Measurements from ENCODE around the gene DGAT2.

DGAT2 gene

DNA sequence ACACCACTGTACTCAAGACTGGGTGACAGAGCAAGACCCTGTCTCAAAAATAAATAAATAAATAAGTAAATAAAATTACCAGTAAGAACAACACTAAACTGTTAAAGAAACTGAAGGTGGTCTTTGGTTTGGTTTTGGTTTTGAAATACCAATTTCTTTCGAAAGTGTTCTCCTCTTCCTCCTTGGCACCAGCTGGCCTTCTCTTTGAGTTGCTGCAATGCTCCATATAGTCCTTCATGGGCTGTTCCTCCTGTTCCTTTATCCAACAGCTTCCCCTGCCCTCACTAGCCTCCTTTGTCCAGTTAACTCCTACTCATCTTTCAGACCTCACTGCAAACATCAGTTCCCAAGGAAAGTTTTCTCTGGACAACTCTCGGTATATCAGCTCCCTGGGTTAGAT, 41.4 kb downstream of the DGAT2 start:
- TF ChIP-seq ZBTB7A (IDR thresholded peaks at IDR 0.05; ENCODE audit: low read depth) (no peak), FOXM1 (IDR thresholded peaks at IDR 0.05; ENCODE audit: borderline replicate concordance, low read depth) (no peak), CREB1 (IDR thresholded peaks at IDR 0.05; ENCODE audit: low read depth) (no peak)

DNA sequence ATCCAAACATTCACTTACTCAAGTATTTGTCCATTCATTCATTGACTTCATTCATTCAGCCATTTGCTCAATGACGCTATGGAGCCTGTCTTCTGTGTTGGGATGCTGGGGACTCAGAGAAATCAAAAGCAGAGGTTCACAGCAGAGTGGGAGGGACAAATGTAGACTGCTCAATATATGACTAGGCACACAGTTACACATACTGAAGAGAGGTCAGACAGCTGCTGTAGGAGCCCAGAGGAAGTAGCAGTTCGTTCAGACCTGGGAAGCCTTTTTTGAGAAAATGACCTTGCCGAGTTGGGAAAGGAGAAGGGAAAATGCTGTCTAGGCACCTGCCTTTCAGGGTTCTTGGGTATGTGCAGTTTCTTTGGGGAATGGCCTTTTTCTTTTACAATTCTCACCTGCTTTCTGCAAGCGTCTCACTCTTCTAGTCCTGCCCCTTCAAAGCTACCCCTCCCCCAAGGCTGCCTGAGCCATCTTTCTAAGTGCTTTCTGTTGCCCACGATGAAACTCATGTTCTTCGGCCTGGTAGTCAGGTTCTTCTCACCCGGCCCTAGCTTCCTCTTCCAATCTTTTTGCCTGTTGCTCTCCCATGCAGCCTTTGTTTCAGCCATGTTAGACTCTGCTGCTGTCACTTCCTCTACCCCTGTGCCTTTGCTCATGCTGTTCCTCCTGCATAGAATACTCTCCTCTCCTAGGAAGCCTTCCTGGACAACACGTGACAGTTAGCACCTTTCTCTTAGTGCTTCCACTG, 42.2 kb downstream of the DGAT2 start:
- TF ChIP-seq NFIC (IDR thresholded peaks at IDR 0.05) (no peak), RAD21 (IDR thresholded peaks at IDR 0.05; ENCODE audit: low read depth) (no peak), TCF12 (IDR thresholded peaks at IDR 0.05; ENCODE audit: low read depth) (no peak), FOXM1 (IDR thresholded peaks at IDR 0.05; ENCODE audit: borderline replicate concordance, low read depth) (no peak), EP300 (IDR thresholded peaks at IDR 0.05; ENCODE audit: borderline replicate concordance) (no peak), CREB1 (IDR thresholded peaks at IDR 0.05; ENCODE audit: low read depth) (no peak), CEBPB (IDR thresholded peaks at IDR 0.05) (no peak), YY1 (IDR thresholded peaks at IDR 0.05; ENCODE audit: low read depth) (no peak), ZBTB7A (IDR thresholded peaks at IDR 0.05; ENCODE audit: low read depth) (no peak), TEAD4 (IDR thresholded peaks at IDR 0.05) (no peak), EGR1 (IDR thresholded peaks at IDR 0.05) (no peak), TAF1 (IDR thresholded peaks at IDR 0.05; ENCODE audit: low read depth) (no peak)
- TF ChIP-seq, protein P1, sequence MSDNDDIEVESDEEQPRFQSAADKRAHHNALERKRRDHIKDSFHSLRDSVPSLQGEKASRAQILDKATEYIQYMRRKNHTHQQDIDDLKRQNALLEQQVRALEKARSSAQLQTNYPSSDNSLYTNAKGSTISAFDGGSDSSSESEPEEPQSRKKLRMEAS (IDR thresholded peaks at IDR 0.05), result no peak
- TF ChIP-seq, protein P2, sequence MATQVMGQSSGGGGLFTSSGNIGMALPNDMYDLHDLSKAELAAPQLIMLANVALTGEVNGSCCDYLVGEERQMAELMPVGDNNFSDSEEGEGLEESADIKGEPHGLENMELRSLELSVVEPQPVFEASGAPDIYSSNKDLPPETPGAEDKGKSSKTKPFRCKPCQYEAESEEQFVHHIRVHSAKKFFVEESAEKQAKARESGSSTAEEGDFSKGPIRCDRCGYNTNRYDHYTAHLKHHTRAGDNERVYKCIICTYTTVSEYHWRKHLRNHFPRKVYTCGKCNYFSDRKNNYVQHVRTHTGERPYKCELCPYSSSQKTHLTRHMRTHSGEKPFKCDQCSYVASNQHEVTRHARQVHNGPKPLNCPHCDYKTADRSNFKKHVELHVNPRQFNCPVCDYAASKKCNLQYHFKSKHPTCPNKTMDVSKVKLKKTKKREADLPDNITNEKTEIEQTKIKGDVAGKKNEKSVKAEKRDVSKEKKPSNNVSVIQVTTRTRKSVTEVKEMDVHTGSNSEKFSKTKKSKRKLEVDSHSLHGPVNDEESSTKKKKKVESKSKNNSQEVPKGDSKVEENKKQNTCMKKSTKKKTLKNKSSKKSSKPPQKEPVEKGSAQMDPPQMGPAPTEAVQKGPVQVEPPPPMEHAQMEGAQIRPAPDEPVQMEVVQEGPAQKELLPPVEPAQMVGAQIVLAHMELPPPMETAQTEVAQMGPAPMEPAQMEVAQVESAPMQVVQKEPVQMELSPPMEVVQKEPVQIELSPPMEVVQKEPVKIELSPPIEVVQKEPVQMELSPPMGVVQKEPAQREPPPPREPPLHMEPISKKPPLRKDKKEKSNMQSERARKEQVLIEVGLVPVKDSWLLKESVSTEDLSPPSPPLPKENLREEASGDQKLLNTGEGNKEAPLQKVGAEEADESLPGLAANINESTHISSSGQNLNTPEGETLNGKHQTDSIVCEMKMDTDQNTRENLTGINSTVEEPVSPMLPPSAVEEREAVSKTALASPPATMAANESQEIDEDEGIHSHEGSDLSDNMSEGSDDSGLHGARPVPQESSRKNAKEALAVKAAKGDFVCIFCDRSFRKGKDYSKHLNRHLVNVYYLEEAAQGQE (IDR thresholded peaks at IDR 0.05; ENCODE audit: low read depth), result no peak
- TF ChIP-seq, protein P3, sequence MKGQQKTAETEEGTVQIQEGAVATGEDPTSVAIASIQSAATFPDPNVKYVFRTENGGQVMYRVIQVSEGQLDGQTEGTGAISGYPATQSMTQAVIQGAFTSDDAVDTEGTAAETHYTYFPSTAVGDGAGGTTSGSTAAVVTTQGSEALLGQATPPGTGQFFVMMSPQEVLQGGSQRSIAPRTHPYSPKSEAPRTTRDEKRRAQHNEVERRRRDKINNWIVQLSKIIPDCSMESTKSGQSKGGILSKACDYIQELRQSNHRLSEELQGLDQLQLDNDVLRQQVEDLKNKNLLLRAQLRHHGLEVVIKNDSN (IDR thresholded peaks at IDR 0.05), result no peak

DNA sequence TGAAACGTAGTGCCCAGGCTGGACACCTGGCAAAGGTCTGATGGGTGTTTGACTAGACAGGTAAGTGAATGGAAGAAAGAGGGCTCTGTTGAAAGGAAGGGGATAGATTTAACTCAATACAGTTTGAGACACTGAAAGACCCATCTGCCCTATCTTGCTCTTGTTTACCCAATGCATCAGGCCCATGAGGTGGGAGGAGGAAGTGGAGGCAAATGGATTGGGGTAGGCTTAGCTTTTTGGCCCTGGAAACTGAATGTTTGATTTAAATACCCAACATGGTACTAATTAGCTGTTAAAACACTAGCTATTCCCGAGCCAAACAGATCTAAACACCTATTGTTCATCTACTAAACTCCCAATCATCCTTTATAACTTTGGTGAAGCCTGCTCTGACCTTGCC, 42.9 kb downstream of the DGAT2 start:
- TF ChIP-seq ZBTB7A (IDR thresholded peaks at IDR 0.05; ENCODE audit: low read depth), result no peak
- no peak for TF ChIP-seq EP300 (IDR thresholded peaks at IDR 0.05; ENCODE audit: borderline replicate concordance)
- TF ChIP-seq NFIC (IDR thresholded peaks at IDR 0.05), result no peak
- TF ChIP-seq, protein P1 (IDR thresholded peaks at IDR 0.05), result no peak
- no peak for TF ChIP-seq YY1 (IDR thresholded peaks at IDR 0.05; ENCODE audit: low read depth)
- no peak for TF ChIP-seq TAF1 (IDR thresholded peaks at IDR 0.05; ENCODE audit: low read depth)
- no peak for TF ChIP-seq RAD21 (IDR thresholded peaks at IDR 0.05; ENCODE audit: low read depth)
- no peak for TF ChIP-seq CEBPB (IDR thresholded peaks at IDR 0.05)
- TF ChIP-seq TEAD4 (IDR thresholded peaks at IDR 0.05), result no peak
- TF ChIP-seq, protein P2 (IDR thresholded peaks at IDR 0.05; ENCODE audit: low read depth), result no peak
- TF ChIP-seq, protein P3 (IDR thresholded peaks at IDR 0.05), result no peak
- TF ChIP-seq EGR1 (IDR thresholded peaks at IDR 0.05), result no peak
- no peak for TF ChIP-seq FOXM1 (IDR thresholded peaks at IDR 0.05; ENCODE audit: borderline replicate concordance, low read depth)
- TF ChIP-seq TCF12 (IDR thresholded peaks at IDR 0.05; ENCODE audit: low read depth), result no peak
- TF ChIP-seq CREB1 (IDR thresholded peaks at IDR 0.05; ENCODE audit: low read depth), result no peak

DNA sequence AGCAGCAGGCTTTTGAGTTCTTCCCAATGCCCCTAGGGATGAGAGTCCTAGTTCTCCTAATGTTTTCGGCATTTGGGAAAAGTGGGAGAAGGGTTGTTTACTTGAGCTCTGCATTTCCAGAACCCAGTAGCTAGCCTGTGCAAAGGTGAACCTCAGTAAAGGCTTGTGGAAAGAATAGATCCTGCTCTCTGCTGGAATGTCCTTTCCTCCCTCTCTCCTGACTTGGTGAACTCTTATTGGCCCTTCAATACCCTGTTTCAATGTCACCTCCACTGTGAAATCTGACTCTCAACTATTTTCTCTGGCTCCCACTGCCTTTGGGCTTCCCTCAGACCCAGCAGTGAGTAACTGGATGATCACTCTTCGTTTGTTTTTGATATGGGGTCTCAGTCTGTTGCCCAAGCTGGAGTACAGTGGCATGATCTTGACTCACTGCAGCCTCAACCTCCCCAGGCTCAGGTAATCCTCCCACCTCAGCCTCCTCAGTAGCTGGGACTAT, 44.0 kb downstream of the DGAT2 start:
- no peak for TF ChIP-seq TEAD4 (IDR thresholded peaks at IDR 0.05)
- no peak for TF ChIP-seq CEBPB (IDR thresholded peaks at IDR 0.05)
- TF ChIP-seq TCF12 (IDR thresholded peaks at IDR 0.05; ENCODE audit: low read depth), result no peak
- no peak for TF ChIP-seq NFIC (IDR thresholded peaks at IDR 0.05)
- TF ChIP-seq TAF1 (IDR thresholded peaks at IDR 0.05; ENCODE audit: low read depth), result no peak
- TF ChIP-seq, protein P1 (IDR thresholded peaks at IDR 0.05), result no peak

DNA sequence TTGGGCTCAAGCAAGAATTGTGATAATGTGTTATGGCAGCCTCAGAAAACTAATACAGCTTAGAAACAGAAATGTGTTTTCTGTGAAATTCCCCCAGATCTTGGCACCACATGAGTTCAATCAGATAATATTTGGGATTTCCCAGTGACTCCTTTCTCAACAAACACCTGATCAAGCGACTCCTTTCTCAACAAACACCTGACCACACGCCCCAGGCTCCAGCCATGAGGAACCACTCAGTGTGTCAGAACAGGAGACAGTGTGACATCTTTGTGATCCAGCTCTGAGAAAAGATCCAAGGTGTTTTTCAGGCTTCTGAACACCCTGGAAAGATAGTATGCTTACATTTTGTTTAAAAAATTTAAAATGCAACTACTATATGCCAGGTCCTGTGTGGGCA, 44.5 kb downstream of the DGAT2 start:
- TF ChIP-seq EP300 (IDR thresholded peaks at IDR 0.05; ENCODE audit: borderline replicate concordance) (no peak), EGR1 (IDR thresholded peaks at IDR 0.05) (no peak), NFIC (IDR thresholded peaks at IDR 0.05) (no peak), RAD21 (IDR thresholded peaks at IDR 0.05; ENCODE audit: low read depth) (no peak), TAF1 (IDR thresholded peaks at IDR 0.05; ENCODE audit: low read depth) (no peak), FOXM1 (IDR thresholded peaks at IDR 0.05; ENCODE audit: borderline replicate concordance, low read depth) (no peak), ZBTB7A (IDR thresholded peaks at IDR 0.05; ENCODE audit: low read depth) (no peak), CREB1 (IDR thresholded peaks at IDR 0.05; ENCODE audit: low read depth) (no peak), YY1 (IDR thresholded peaks at IDR 0.05; ENCODE audit: low read depth) (no peak), TEAD4 (IDR thresholded peaks at IDR 0.05) (no peak), TCF12 (IDR thresholded peaks at IDR 0.05; ENCODE audit: low read depth) (no peak)
- TF ChIP-seq, protein P1 (IDR thresholded peaks at IDR 0.05), result no peak
- TF ChIP-seq, protein P3 (IDR thresholded peaks at IDR 0.05), result no peak
- TF ChIP-seq, protein P2 (IDR thresholded peaks at IDR 0.05; ENCODE audit: low read depth), result no peak

All from Ishikawa (cell line).